Measurements from ENCODE around the gene AKAP13.

AKAP13 gene

DNA sequence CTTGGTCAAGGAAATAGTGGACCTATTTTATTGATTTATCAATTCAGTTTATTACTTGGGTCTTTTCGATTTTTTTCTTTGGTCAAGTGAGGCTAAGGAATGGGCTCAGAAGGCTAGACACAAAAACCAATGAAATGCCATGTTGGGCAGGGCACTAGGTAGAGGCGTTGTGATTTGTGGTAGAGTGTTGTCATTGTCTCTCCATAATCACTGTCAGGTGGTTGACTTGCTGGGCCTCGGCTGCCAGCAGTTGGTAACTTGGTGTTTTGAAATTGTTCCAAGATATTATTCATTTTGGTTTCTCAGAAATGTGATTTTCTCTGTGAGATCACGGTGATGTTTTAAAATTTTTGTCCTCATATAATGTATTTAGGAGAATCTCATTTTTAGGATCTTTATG lies 240.7 kb downstream of the AKAP13 start:
- TF ChIP-seq CEBPB (IDR thresholded peaks at IDR 0.05): no peak
- no peak for TF ChIP-seq YY1 (IDR thresholded peaks at IDR 0.05; ENCODE audit: low read depth)
- TF ChIP-seq EP300 (IDR thresholded peaks at IDR 0.05; ENCODE audit: borderline replicate concordance): no peak
- TF ChIP-seq FOXM1 (IDR thresholded peaks at IDR 0.05; ENCODE audit: borderline replicate concordance, low read depth): no peak
- TF ChIP-seq CREB1 (IDR thresholded peaks at IDR 0.05; ENCODE audit: low read depth): no peak
- no peak for TF ChIP-seq TAF1 (IDR thresholded peaks at IDR 0.05; ENCODE audit: low read depth)
- TF ChIP-seq EGR1 (IDR thresholded peaks at IDR 0.05): no peak
- TF ChIP-seq, protein P1, sequence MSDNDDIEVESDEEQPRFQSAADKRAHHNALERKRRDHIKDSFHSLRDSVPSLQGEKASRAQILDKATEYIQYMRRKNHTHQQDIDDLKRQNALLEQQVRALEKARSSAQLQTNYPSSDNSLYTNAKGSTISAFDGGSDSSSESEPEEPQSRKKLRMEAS (IDR thresholded peaks at IDR 0.05): no peak
- no peak for TF ChIP-seq RAD21 (IDR thresholded peaks at IDR 0.05; ENCODE audit: low read depth)
- TF ChIP-seq, protein P2, sequence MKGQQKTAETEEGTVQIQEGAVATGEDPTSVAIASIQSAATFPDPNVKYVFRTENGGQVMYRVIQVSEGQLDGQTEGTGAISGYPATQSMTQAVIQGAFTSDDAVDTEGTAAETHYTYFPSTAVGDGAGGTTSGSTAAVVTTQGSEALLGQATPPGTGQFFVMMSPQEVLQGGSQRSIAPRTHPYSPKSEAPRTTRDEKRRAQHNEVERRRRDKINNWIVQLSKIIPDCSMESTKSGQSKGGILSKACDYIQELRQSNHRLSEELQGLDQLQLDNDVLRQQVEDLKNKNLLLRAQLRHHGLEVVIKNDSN (IDR thresholded peaks at IDR 0.05): no peak
- no peak for TF ChIP-seq TCF12 (IDR thresholded peaks at IDR 0.05; ENCODE audit: low read depth)
- TF ChIP-seq TEAD4 (IDR thresholded peaks at IDR 0.05): no peak
- TF ChIP-seq NFIC (IDR thresholded peaks at IDR 0.05): no peak

DNA sequence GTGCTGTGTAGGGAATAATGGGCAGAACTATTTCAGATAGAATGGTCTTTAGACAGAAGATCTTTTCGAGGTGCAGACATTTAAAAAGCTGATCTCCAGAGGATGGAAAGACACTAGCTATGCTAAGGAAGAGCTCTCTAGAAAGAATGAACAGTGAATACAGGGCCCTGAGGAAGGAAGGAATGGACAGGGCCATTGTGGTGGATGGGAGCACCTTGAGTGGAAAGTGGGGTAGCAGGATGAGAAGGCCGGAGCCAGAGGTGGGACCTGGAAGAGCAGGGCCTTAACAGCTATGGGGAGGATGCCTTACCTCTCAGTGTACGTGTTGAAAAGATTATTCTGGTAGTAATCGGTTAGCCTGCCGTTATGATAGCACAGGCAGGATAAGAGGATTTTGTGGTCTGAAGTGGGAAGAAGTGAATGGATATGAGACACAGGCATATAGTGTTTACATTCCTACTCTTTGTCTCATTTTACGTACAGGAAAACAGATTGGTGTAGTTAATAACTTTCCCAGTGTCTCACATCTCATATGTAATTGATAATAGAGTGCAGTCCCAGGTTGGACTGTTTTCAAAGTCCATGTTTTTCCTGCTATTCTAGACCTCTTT lies 241.9 kb downstream of the AKAP13 start:
- TF ChIP-seq YY1 (IDR thresholded peaks at IDR 0.05; ENCODE audit: low read depth) (no peak), CEBPB (IDR thresholded peaks at IDR 0.05) (no peak), NFIC (IDR thresholded peaks at IDR 0.05) (no peak)
- TF ChIP-seq, protein P1 (IDR thresholded peaks at IDR 0.05): no peak
- TF ChIP-seq, protein P3, sequence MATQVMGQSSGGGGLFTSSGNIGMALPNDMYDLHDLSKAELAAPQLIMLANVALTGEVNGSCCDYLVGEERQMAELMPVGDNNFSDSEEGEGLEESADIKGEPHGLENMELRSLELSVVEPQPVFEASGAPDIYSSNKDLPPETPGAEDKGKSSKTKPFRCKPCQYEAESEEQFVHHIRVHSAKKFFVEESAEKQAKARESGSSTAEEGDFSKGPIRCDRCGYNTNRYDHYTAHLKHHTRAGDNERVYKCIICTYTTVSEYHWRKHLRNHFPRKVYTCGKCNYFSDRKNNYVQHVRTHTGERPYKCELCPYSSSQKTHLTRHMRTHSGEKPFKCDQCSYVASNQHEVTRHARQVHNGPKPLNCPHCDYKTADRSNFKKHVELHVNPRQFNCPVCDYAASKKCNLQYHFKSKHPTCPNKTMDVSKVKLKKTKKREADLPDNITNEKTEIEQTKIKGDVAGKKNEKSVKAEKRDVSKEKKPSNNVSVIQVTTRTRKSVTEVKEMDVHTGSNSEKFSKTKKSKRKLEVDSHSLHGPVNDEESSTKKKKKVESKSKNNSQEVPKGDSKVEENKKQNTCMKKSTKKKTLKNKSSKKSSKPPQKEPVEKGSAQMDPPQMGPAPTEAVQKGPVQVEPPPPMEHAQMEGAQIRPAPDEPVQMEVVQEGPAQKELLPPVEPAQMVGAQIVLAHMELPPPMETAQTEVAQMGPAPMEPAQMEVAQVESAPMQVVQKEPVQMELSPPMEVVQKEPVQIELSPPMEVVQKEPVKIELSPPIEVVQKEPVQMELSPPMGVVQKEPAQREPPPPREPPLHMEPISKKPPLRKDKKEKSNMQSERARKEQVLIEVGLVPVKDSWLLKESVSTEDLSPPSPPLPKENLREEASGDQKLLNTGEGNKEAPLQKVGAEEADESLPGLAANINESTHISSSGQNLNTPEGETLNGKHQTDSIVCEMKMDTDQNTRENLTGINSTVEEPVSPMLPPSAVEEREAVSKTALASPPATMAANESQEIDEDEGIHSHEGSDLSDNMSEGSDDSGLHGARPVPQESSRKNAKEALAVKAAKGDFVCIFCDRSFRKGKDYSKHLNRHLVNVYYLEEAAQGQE (IDR thresholded peaks at IDR 0.05; ENCODE audit: low read depth): no peak

DNA sequence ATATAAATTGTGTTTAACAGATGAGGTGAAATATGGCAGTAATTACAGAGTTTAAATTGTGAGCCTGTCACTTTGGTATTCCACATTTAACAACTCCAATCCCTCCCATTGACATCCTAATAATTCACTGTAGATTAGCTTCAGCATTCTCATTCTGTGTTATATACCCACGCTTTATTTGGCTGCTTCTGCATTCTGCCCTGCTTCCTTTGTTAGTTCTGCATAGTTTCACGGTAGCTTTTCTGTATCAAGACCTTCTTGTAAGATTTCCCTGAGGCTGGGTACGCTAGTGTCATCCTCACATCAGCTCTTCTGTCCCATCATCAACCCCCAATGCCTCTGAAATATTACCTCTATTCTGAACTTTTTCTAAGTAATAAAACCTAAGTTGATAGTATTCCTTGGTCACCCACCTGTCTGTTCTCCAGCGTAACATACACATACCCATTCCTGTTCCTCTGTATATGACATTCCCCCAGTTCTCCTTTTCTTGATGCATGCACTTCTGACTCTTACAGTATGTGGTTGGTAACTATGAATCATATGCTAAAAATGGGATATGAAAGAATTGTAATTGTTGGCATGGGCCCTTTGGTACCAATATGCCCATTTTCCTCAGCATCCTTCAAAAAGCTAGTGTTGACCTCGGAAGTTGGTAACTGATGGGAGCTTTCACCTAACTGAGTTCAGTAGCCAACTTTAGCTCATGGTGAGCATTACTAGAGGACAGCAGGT lies 243.1 kb downstream of the AKAP13 start:
- TF ChIP-seq, protein P1 (IDR thresholded peaks at IDR 0.05): no peak
- no peak for TF ChIP-seq YY1 (IDR thresholded peaks at IDR 0.05; ENCODE audit: low read depth)
- TF ChIP-seq CEBPB (IDR thresholded peaks at IDR 0.05): no peak
- TF ChIP-seq CREB1 (IDR thresholded peaks at IDR 0.05; ENCODE audit: low read depth): no peak
- TF ChIP-seq EP300 (IDR thresholded peaks at IDR 0.05; ENCODE audit: borderline replicate concordance): no peak
- no peak for TF ChIP-seq ZBTB7A (IDR thresholded peaks at IDR 0.05; ENCODE audit: low read depth)
- TF ChIP-seq, protein P2 (IDR thresholded peaks at IDR 0.05): no peak
- TF ChIP-seq TAF1 (IDR thresholded peaks at IDR 0.05; ENCODE audit: low read depth): no peak
- no peak for TF ChIP-seq FOXM1 (IDR thresholded peaks at IDR 0.05; ENCODE audit: borderline replicate concordance, low read depth)
- no peak for TF ChIP-seq RAD21 (IDR thresholded peaks at IDR 0.05; ENCODE audit: low read depth)
- TF ChIP-seq, protein P3 (IDR thresholded peaks at IDR 0.05; ENCODE audit: low read depth): no peak
- TF ChIP-seq TEAD4 (IDR thresholded peaks at IDR 0.05): no peak
- no peak for TF ChIP-seq NFIC (IDR thresholded peaks at IDR 0.05)
- TF ChIP-seq TCF12 (IDR thresholded peaks at IDR 0.05; ENCODE audit: low read depth): no peak
- no peak for TF ChIP-seq EGR1 (IDR thresholded peaks at IDR 0.05)

DNA sequence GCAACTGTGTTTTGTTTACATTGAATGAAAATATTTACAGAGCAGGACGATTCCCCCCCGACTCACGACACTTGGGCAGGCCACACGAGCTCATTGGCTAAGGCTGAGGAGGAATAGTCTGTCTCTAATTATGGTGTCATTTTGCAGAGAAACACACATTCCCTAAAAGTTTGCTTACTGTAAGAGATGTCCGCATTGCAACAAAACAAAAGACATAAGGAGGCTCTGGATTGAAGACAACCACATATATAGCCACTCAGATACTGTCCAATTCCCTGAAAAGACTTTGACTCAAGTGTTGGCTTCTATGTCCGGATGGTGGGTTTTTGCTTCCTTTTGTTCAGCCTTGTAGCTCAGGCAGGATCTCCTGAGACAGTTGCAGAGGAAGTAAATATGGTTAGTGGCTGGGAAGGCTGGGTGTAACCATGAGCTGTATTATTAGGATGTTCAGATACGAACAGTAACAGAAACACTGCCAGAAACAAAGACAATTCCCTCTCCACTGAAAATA lies 243.9 kb downstream of the AKAP13 start:
- TF ChIP-seq NFIC (IDR thresholded peaks at IDR 0.05) (no peak), RAD21 (IDR thresholded peaks at IDR 0.05; ENCODE audit: low read depth) (no peak), FOXM1 (IDR thresholded peaks at IDR 0.05; ENCODE audit: borderline replicate concordance, low read depth) (no peak), EP300 (IDR thresholded peaks at IDR 0.05; ENCODE audit: borderline replicate concordance) (no peak), TAF1 (IDR thresholded peaks at IDR 0.05; ENCODE audit: low read depth) (no peak), TCF12 (IDR thresholded peaks at IDR 0.05; ENCODE audit: low read depth) (no peak), TEAD4 (IDR thresholded peaks at IDR 0.05) (no peak), CREB1 (IDR thresholded peaks at IDR 0.05; ENCODE audit: low read depth) (no peak)
- TF ChIP-seq, protein P3 (IDR thresholded peaks at IDR 0.05; ENCODE audit: low read depth): no peak
- TF ChIP-seq, protein P1 (IDR thresholded peaks at IDR 0.05): no peak
- TF ChIP-seq, protein P2 (IDR thresholded peaks at IDR 0.05): no peak
